IPS DF 6.9 (cell line): ENCODE results near the gene FKBP2.

Experiments used
- DNase-seq: peaks from one replicate; pipeline ENCODE4 v3.0.0-alpha.2; 2013; ENCODE audit warnings: low read depth, low spot score
- H3K27ac ChIP-seq: one replicate; pipeline ENCODE4 v1.5.1; 2013; ENCODE audit warnings: low read length, control low read depth
- H3K27me3 ChIP-seq: 2 replicates; pipeline ENCODE4 v1.6.1; 2013; ENCODE audit warnings: mild to moderate bottlenecking, low read length; ENCODE audit not compliant: control insufficient read depth, insufficient read depth
- H3K36me3 ChIP-seq: 2 replicates; pipeline ENCODE4 v1.6.1; 2013; ENCODE audit warnings: low read length; ENCODE audit not compliant: control insufficient read depth, insufficient read depth
- H3K4me1 ChIP-seq: 2 replicates; pipeline ENCODE4 v1.6.1; 2013; ENCODE audit warnings: low read length; ENCODE audit not compliant: control insufficient read depth, insufficient read depth
- H3K4me3 ChIP-seq: 2 replicates; pipeline ENCODE4 v1.5.1; 2013; ENCODE audit warnings: mild to moderate bottlenecking, low read length
- H3K9me3 ChIP-seq: 2 replicates; pipeline ENCODE4 v1.6.1; 2013; ENCODE audit warnings: low read length, inconsistent platforms; ENCODE audit not compliant: control insufficient read depth, insufficient read depth
- WGBS: extraction: QIAGEN DNeasy Blood & Tissue Kit; methylation state at CpG from one replicate; pipeline ENCODE4 v1.1.7; 2013; ENCODE audit warnings: mixed read lengths, missing lambda C conversion rate; ENCODE audit not compliant: insufficient read length, insufficient coverage; 5-methylcytosine and 5-hydroxymethylcytosine counted together

FKBP2 gene

GRCh38 chr11:64256300-64256699 is 15.4 kb downstream of the FKBP2 start:
- H3K4me3 ChIP-seq = no peak overlapping the region
- no peak overlapping the region for H3K27ac ChIP-seq
- H3K9me3 ChIP-seq = no peaks in the 10 kb centered on the region
- no CpG with 5 or more reads among the region's 15 CpGs for WGBS
- 0 out of 2 replicates have a peak, but pooled peaks cover 4% of the 10 kb centered on the region for H3K4me1 ChIP-seq
- DNase-seq = no peak
- no peaks in the 10 kb centered on the region for H3K27me3 ChIP-seq
- peaks cover 49% of the 10 kb centered on the region for H3K36me3 ChIP-seq

DNA sequence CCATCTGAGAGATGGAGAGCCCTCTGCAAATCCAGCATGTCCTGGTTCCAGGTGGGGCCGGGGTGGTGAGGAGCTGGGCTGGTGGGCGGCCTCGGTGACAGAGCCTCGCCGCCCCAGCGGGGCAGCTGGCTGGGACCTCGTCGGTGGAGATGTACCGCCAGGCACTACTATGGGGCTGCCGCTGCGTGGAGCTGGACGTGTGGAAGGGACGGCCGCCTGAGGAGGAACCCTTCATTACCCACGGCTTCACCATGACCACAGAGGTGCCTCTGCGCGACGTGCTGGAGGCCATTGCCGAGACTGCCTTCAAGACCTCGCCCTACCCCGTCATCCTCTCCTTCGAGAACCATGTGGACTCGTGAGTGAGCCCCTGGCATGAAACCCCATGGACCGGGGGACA is 17.5 kb downstream of the FKBP2 start:
- no peaks in the 10 kb centered on the region for H3K9me3 ChIP-seq
- H3K27ac ChIP-seq = no peak overlapping the region
- no peak for DNase-seq
- H3K4me1 ChIP-seq = no peaks in the 10 kb centered on the region
- no CpG with 5 or more reads among the region's 24 CpGs for WGBS
- peaks cover 60% of the 10 kb centered on the region for H3K36me3 ChIP-seq
- H3K27me3 ChIP-seq = no peaks in the 10 kb centered on the region
- no peak overlapping the region for H3K4me3 ChIP-seq

- Histone ChIP-seq H3K9me3 (no peaks in the 10 kb centered on the region), H3K4me3 (no peak overlapping the region), H3K4me1 (0 out of 2 replicates have a peak, but pooled peaks cover 1% of the 10 kb centered on the region), H3K36me3 (peaks cover 63% of the 10 kb centered on the region), H3K27me3 (no peaks in the 10 kb centered on the region), H3K27ac (no peak overlapping the region)
- no CpG with 5 or more reads among the region's 32 CpGs for WGBS
- DNase-seq = no peak
Measured at GRCh38 chr11:64258946-64259532, 18.1 kb downstream of the FKBP2 start.

DNA sequence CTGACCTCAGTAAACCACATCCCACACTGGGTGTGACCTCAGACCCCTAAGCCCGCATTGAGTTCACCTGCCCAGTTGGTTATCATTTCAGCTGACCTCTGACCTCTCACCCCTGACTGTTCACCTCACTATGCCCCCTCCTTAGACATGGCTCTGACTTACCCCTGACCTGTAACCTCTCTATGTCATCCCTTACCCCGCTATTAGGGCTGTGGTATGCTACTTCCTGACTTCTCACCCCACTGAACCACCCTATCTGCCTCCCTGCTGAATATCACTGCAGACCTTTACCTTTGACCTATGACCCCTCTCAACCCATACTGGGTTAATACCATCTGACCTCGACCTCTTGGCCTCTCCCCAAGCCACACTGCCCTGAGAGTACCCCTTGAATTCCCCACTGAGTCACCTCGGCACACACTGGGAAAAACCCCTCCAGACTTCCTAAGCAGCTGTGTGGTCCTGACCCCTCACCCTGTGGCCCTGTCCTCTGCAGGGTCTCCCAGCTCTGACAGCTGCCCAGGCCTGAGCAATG is 18.7 kb downstream of the FKBP2 start:
- no peaks in the 10 kb centered on the region for H3K27me3 ChIP-seq
- peaks cover 62% of the 10 kb centered on the region for H3K36me3 ChIP-seq
- no peaks in the 10 kb centered on the region for H3K9me3 ChIP-seq
- no peak overlapping the region for H3K27ac ChIP-seq
- no peak for DNase-seq
- WGBS = no CpG with 5 or more reads among the region's 4 CpGs
- 0 out of 2 replicates have a peak, but pooled peaks cover 1% of the 10 kb centered on the region for H3K4me1 ChIP-seq
- no peak overlapping the region for H3K4me3 ChIP-seq

- Histone ChIP-seq H3K9me3 (no peaks in the 10 kb centered on the region), H3K4me3 (no peak overlapping the region), H3K4me1 (0 out of 2 replicates have a peak, but pooled peaks cover 1% of the 10 kb centered on the region), H3K36me3 (peaks cover 58% of the 10 kb centered on the region), H3K27me3 (no peaks in the 10 kb centered on the region), H3K27ac (no peak overlapping the region)
- no peak for DNase-seq
- WGBS = no CpG with 5 or more reads among the region's 6 CpGs
Measured at GRCh38 chr11:64260147-64260708, 19.3 kb downstream of the FKBP2 start.

DNA sequence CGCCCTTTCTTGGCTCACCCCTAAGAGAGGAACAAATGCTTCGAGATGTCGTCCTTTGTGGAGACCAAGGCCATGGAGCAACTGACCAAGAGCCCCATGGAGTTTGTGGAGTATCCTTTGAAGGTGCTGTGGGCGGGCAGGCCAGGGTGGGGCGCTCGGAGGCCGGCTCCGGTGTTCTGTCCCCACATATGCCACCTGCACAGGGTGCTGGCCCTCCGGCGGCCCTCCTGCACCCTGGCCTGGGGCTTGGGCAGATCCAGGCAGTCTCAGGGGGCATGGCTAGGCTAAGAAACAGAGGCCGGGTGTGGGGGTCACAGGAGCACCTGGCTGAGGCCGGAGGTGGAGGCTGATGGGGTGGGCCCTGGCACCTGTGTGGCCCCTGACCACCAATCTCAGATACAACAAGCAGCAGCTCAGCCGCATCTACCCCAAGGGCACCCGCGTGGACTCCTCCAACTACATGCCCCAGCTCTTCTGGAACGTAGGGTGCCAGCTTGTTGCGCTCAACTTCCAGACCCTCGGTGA is 20.7 kb downstream of the FKBP2 start:
- no peak overlapping the region for H3K4me3 ChIP-seq
- peaks cover 59% of the 10 kb centered on the region for H3K36me3 ChIP-seq
- DNase-seq = no peak
- 0 out of 2 replicates have a peak, but pooled peaks cover 1% of the 10 kb centered on the region for H3K4me1 ChIP-seq
- H3K27ac ChIP-seq = no peak overlapping the region
- no peaks in the 10 kb centered on the region for H3K27me3 ChIP-seq
- no CpG with 5 or more reads among the region's 18 CpGs for WGBS
- H3K9me3 ChIP-seq = no peaks in the 10 kb centered on the region

DNA sequence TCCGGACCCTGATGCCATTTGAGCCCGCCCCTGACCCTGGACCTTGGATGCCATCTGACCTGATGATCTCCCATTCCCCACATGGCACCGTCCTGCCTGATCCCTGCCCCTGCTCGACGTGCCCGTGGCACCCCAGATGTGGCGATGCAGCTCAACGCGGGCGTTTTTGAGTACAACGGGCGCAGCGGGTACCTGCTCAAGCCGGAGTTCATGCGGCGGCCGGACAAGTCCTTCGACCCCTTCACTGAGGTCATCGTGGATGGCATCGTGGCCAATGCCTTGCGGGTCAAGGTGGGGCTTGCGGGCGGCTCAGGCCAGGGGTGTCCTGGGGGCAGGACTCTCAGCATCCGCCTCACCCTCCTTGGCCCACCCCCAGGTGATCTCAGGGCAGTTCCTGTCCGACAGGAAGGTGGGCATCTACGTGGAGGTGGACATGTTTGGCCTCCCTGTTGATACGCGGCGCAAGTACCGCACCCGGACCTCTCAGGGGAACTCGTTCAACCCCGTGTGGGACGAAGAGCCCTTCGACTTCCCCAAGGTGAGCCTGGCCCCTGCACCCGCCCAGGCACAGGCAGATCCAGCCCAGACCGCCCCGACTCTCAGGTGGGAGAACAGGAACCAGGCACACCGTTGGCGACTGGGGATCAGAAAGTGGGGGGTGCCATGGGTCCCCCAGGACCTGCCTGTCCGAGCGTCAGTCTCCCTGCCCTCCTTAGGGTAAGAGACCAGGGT is 21.5 kb downstream of the FKBP2 start:
- Histone ChIP-seq H3K27me3 (no peaks in the 10 kb centered on the region), H3K27ac (no peak overlapping the region), H3K4me3 (no peak overlapping the region), H3K4me1 (0 out of 2 replicates have a peak, but pooled peaks cover 1% of the 10 kb centered on the region), H3K36me3 (peaks cover 61% of the 10 kb centered on the region), H3K9me3 (no peaks in the 10 kb centered on the region)
- DNase-seq = no peak
- no CpG with 5 or more reads among the region's 42 CpGs for WGBS

- Histone ChIP-seq H3K4me3 (no peak overlapping the region), H3K27me3 (no peaks in the 10 kb centered on the region), H3K4me1 (0 out of 2 replicates have a peak, but pooled peaks cover 1% of the 10 kb centered on the region), H3K9me3 (no peaks in the 10 kb centered on the region), H3K27ac (no peak overlapping the region), H3K36me3 (peaks cover 60% of the 10 kb centered on the region)
- WGBS = no CpG with 5 or more reads among the region's 29 CpGs
- DNase-seq = no peak
Measured at GRCh38 chr11:64263021-64263946, 22.4 kb downstream of the FKBP2 start.

DNA sequence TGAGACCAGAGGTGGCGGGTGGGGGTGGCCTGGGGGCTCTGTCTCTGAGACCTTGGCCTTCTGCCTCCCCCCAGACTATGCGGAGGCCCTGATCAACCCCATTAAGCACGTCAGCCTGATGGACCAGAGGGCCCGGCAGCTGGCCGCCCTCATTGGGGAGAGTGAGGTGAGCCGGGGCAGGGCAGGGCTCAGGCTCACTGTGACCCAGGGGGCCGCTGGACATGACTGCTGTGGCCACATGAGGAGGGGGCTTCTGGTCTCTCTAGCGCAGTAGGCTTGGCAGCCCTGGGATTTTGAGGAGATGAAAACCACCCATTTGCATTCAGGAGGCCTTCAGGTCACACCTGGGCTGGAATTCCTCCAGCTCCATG is 23.0 kb downstream of the FKBP2 start:
- Histone ChIP-seq H3K36me3 (peaks cover 54% of the 10 kb centered on the region), H3K4me1 (0 out of 2 replicates have a peak, but pooled peaks cover 1% of the 10 kb centered on the region), H3K9me3 (no peaks in the 10 kb centered on the region), H3K27ac (no peak overlapping the region), H3K27me3 (no peaks in the 10 kb centered on the region), H3K4me3 (no peak overlapping the region)
- no peak for DNase-seq
- no CpG with 5 or more reads among the region's 8 CpGs for WGBS
